OCI-LY7 (cell line): ENCODE measurements around the gene ZBBX. TPM values are rescaled to one million over a fixed set of nuclear protein-coding genes. Genes with fewer than 3 reads are reported as not detected.

ENCODE experiments used
- BruUV-seq: library from RNA; stranded (reverse); fragments of 400-500 nt; replicated peaks from 2 replicates; lab custom pipeline; 2021; lab: Mats Ljungman, UMichigan
- CTCF ChIA-PET: fragments of 300-600 bp; sonication (Branson Sonifier 250); formaldehyde crosslinking; loops from one replicate; lab custom pipeline; 2022; ENCODE audit warnings: antibody characterized with exemption; ENCODE audit not compliant: unreplicated experiment; lab: Charles Lee
- POLR2A ChIA-PET: fragments of 300-600 bp; sonication (Branson Sonifier 250); formaldehyde crosslinking; loops from one replicate; lab custom pipeline; 2022; ENCODE audit warnings: antibody characterized with exemption; lab: Charles Lee
- DNase-seq: peaks from one replicate; pipeline ENCODE4 v3.0.0-alpha.2; 2015; ENCODE audit warnings: low spot score
- H2AFZ ChIP-seq: fragments of 200-600 bp; sonication (generic), shearing (Covaris generic); 2 replicates; pipeline ENCODE4 v1.6.1; 2014; ENCODE audit warnings: mild to moderate bottlenecking, antibody characterized with exemption, low read length, moderate library complexity
- H3K27ac ChIP-seq: fragments of 200-600 bp; sonication (generic); 2 replicates; pipeline ENCODE4 v1.5.1; 2014; ENCODE audit warnings: mixed run types, low read depth, mild to moderate bottlenecking, moderate library complexity, low read length, inconsistent platforms; ENCODE audit not compliant: poor library complexity, severe bottlenecking
- H3K36me3 ChIP-seq: fragments of 200-600 bp; sonication (generic); 2 replicates; pipeline ENCODE4 v1.6.1; 2014; ENCODE audit warnings: mild to moderate bottlenecking, antibody characterized with exemption, low read length, moderate library complexity, mixed read lengths; ENCODE audit not compliant: insufficient read depth
- H3K4me1 ChIP-seq: fragments of 200-600 bp; sonication (generic); 2 replicates; pipeline ENCODE4 v1.5.1; 2014; ENCODE audit warnings: mild to moderate bottlenecking, low read length; ENCODE audit not compliant: insufficient read depth, poor library complexity, severe bottlenecking
- H3K4me2 ChIP-seq: fragments of 200-600 bp; sonication (generic); 2 replicates; pipeline ENCODE4 v1.6.1; 2014; ENCODE audit warnings: mild to moderate bottlenecking, low read length
- H3K4me3 ChIP-seq: fragments of 200-600 bp; sonication (generic); 2 replicates; pipeline ENCODE4 v1.5.1; 2014; ENCODE audit warnings: mild to moderate bottlenecking, low read depth, low read length; ENCODE audit not compliant: poor library complexity, severe bottlenecking
- H3K79me2 ChIP-seq: fragments of 200-600 bp; sonication (generic); 2 replicates; pipeline ENCODE4 v1.6.1; 2016; ENCODE audit warnings: low read depth, mild to moderate bottlenecking, low read length, moderate library complexity, mixed read lengths; ENCODE audit not compliant: insufficient read depth
- H3K9me2 ChIP-seq: fragments of 200-600 bp; sonication (generic); 2 replicates; pipeline ENCODE4 v1.6.1; 2016; ENCODE audit warnings: mild to moderate bottlenecking, low read length, mixed read lengths; ENCODE audit not compliant: insufficient read depth
- H3K9me3 ChIP-seq: fragments of 200-600 bp; sonication (generic); 2 replicates; pipeline ENCODE4 v1.6.1; 2014; ENCODE audit warnings: mild to moderate bottlenecking, mixed run types, low read length, mixed read lengths
- H4K20me1 ChIP-seq: fragments of 200-600 bp; sonication (generic); 2 replicates; pipeline ENCODE4 v1.6.1; 2014; ENCODE audit warnings: mild to moderate bottlenecking, antibody characterized with exemption, low read length, moderate library complexity, mixed read lengths; ENCODE audit not compliant: insufficient read depth
- CTCF ChIP-seq: fragments of 200-600 bp; sonication (generic); conservative IDR thresholded peaks from 2 replicates; pipeline ENCODE4 v1.5.1; 2014; ENCODE audit warnings: mild to moderate bottlenecking, antibody characterized with exemption, low read length, moderate library complexity, mixed read lengths
- EZH2phosphoT487 ChIP-seq: fragments of 200-600 bp; sonication (generic); IDR thresholded peaks from 2 replicates; pipeline ENCODE4 v1.6.1; 2018; ENCODE audit warnings: low read depth, borderline replicate concordance, mild to moderate bottlenecking, mixed run types, antibody characterized with exemption, low read length, moderate library complexity, mixed read lengths
- intact Hi-C: fragments of 100-400 bp; cut with micrococcal nuclease; formaldehyde crosslinking; loops from one replicate; pipeline ENCODE4 v1.10.0; 2022; ENCODE audit not compliant: unreplicated experiment
- total RNA-seq, 2 experiments: library from RNA; depleted of rRNA in 1 of 2; stranded (reverse); fragments of >200 nt in 1 of 2; shearing (Covaris generic) in 1 of 2; gene quantifications; 2 replicates each; pipeline ENCODE4 v1.2.3, GENCODE V29; 2014 to 2022

The ZBBX gene
- total RNA-seq, 2 experiments from 2014 or later = not detected

GRCh38 chr3:167409611-167410010 is 29.5 kb upstream of the ZBBX start:
- intact Hi-C loops = no loop called here
- TF ChIP-seq CTCF (no peak), EZH2phosphoT487 (no peak)
- H3K9me2 ChIP-seq = no peaks in the 10 kb centered on the region
- H3K36me3 ChIP-seq = no peaks in the 10 kb centered on the region
- no peaks in the 10 kb centered on the region for H3K4me1 ChIP-seq
- CTCF ChIA-PET = no interaction called here
- H2AFZ ChIP-seq = no peak overlapping the region
- no peaks in the 10 kb centered on the region for H3K9me3 ChIP-seq
- H3K4me3 ChIP-seq = no peak overlapping the region
- H3K4me2 ChIP-seq = no peak overlapping the region
- POLR2A ChIA-PET = no interaction called here
- BruUV-seq = no TSS peak
- no peaks in the 10 kb centered on the region for H3K79me2 ChIP-seq
- DNase-seq = no peak
- no peaks in the 10 kb centered on the region for H4K20me1 ChIP-seq
- no peak overlapping the region for H3K27ac ChIP-seq

GRCh38 chr3:167406876-167407492 is 26.9 kb upstream of the ZBBX start:
- no TSS peak for BruUV-seq
- peak; percentile 74 for TF ChIP-seq CTCF
- no peak for TF ChIP-seq EZH2phosphoT487
- ChIA-PET POLR2A (interaction anchor here (0.6 to 0.7 kb wide), 2 partner anchors 34 to 494 kb away, joined by 3 read pairs; no protein-coding TSS in a partner anchor), CTCF (no interaction called here)
- Histone ChIP-seq H3K4me1 (no peaks in the 10 kb centered on the region), H3K36me3 (no peaks in the 10 kb centered on the region), H3K9me3 (no peaks in the 10 kb centered on the region), H3K79me2 (no peaks in the 10 kb centered on the region), H4K20me1 (no peaks in the 10 kb centered on the region), H2AFZ (no peak overlapping the region), H3K4me3 (no peak overlapping the region), H3K4me2 (no peak overlapping the region), H3K9me2 (no peaks in the 10 kb centered on the region), H3K27ac (no peak overlapping the region)
- DNase-seq = peak; percentile 41
- intact Hi-C loops = loop anchor here (2.0 kb wide), 1 partner anchor 634 kb away; no protein-coding TSS in a partner anchor

- Histone ChIP-seq H3K4me2 (no peak overlapping the region), H2AFZ (no peak overlapping the region), H3K9me3 (no peaks in the 10 kb centered on the region), H3K36me3 (no peaks in the 10 kb centered on the region), H4K20me1 (no peaks in the 10 kb centered on the region), H3K4me3 (no peak overlapping the region), H3K79me2 (no peaks in the 10 kb centered on the region), H3K9me2 (no peaks in the 10 kb centered on the region), H3K27ac (no peak overlapping the region), H3K4me1 (no peaks in the 10 kb centered on the region)
- POLR2A ChIA-PET = no interaction called here
- TF ChIP-seq CTCF (no peak), EZH2phosphoT487 (no peak)
- no TSS peak for BruUV-seq
- intact Hi-C loops = no loop called here
- no peak for DNase-seq
- CTCF ChIA-PET = no interaction called here
Measured at GRCh38 chr3:167397826-167398225, 17.7 kb upstream of the ZBBX start.
